Kidney (tissue), 14 donors: ENCODE results near the gene STX16. TPM values are rescaled to one million over a fixed set of nuclear protein-coding genes. Genes with fewer than 3 reads are reported as not detected.

ENCODE experiments used
- DNase-seq, 5 donors: peaks; one replicate each; pipeline ENCODE4 v3.0.0-alpha.2; 2013 to 2020
- FAIRE-seq: peaks from 2 replicates; lab custom pipeline; 2012; peaks lifted over from hg19 to GRCh38; lab: Jason Lieb, UNC
- H3K27ac ChIP-seq, 2 donors: one replicate each; pipeline ENCODE4 v1.7.0; 2013; ENCODE audit warnings: low read depth in 2 of 2, low read length in 2 of 2, inconsistent platforms in 1 of 2
- H3K27me3 ChIP-seq: one replicate; pipeline ENCODE4 v1.7.1; 2013; ENCODE audit warnings: low read length, inconsistent platforms; ENCODE audit not compliant: control insufficient read depth, insufficient read depth
- H3K36me3 ChIP-seq, 3 donors: one replicate each; pipeline versions ENCODE4 v1.7.0 to v1.7.1; 2013; ENCODE audit warnings: low read length in 3 of 3, control low read depth in 1 of 3, inconsistent platforms in 1 of 3; ENCODE audit not compliant: insufficient read depth in 3 of 3, control insufficient read depth in 2 of 3
- H3K4me1 ChIP-seq, 3 donors: one replicate each; pipeline versions ENCODE4 v1.7.0 to v1.7.1; 2013; ENCODE audit warnings: low read length in 3 of 3, inconsistent platforms in 1 of 3, low read depth in 1 of 3; ENCODE audit not compliant: control insufficient read depth in 2 of 3, insufficient read depth in 2 of 3
- H3K4me3 ChIP-seq, 3 donors: one replicate each; pipeline versions ENCODE4 v1.7.0 to v1.8.1; 2013; ENCODE audit warnings: low read length in 3 of 3, control low read depth in 1 of 3, inconsistent platforms in 1 of 3
- H3K9ac ChIP-seq, 3 donors: one replicate each; pipeline versions ENCODE4 v1.7.0 to v1.7.1; 2013; ENCODE audit warnings: low read length in 3 of 3, control low read depth in 1 of 3, inconsistent platforms in 1 of 3
- H3K9me3 ChIP-seq, 3 donors: one replicate each; pipeline versions ENCODE4 v1.7.0 to v1.7.1; 2013; ENCODE audit warnings: low read length in 3 of 3, control low read depth in 1 of 3, inconsistent platforms in 1 of 3; ENCODE audit not compliant: control insufficient read depth in 2 of 3, insufficient read depth in 1 of 3
- CTCF ChIP-seq: IDR thresholded peaks from 3 replicates; pipeline ENCODE4 v1.5.1; 2012; ENCODE audit warnings: mild to moderate bottlenecking, moderate library complexity, borderline replicate concordance; ENCODE audit not compliant: insufficient read depth; ENCODE audit errors: extremely low read depth
- intact Hi-C: fragments of 100-400 bp; cut with DNase I; formaldehyde crosslinking; loops from one replicate; pipeline ENCODE4 v1.11.1; 2022
- polyA plus RNA-seq: library from polyadenylated mRNA; stranded (reverse); fragments of 350-450 nt; fragmentation: Illumina TruSeq; extraction: RNeasy Lipid Tissue Mini Kit (QIAGEN cat#74804); gene quantifications from one replicate; pipeline ENCODE4 v1.2.3, GENCODE V29; 2014; ENCODE audit warnings: low read depth, low replicate concordance; ENCODE audit not compliant: insufficient read depth
- total RNA-seq: library from RNA; stranded (reverse); fragmentation: NEBNext Ultra II Directional; extraction: Animal tissue kit (Norgen Biotek cat#: 25700); gene quantifications from one replicate; pipeline ENCODE4 v1.2.1, GENCODE V29; 2021
- donor health status: control.
- donor health status: control.
- donor health status: control.
- donor health status: control.
- donor health status: control.
- donor health status: DM: yes; HTN: yes; CAD: no.
- donor health status: Normal renal cell carcinoma (clear cell type).

Gene STX16
- total and polyA plus RNA-seq, 2 donors from 2014 or later = 20.6 to 60.7 TPM

DNA sequence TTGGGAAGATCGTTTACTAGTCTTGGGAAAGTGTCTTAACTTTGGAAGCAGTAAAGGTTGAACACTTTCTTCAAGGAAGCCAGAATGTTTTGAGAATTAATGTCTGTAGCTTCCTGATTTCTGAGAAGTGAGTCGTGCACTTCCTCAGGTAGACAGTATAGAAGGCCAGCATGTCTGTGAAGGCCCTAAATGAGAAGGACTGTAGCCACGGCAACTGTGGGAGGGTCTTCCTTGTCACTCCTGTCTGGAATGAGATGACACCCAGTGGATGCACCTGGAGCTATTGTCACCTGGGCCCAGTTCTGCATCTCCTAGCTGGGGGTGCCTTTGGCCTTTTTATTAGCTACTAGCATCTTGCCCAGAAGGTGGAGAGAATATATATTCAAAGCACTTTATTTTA is 8.8 kb downstream of the STX16 start:
- no peak overlapping the region for H3K4me3 ChIP-seq
- H3K27ac ChIP-seq = no peak overlapping the region
- H3K36me3 ChIP-seq = peaks cover 2 to 12% (median 5%) of the 10 kb centered on the region in 3 donors
- TF ChIP-seq CTCF = no peak
- H3K4me1 ChIP-seq = peaks cover 0 to 8% (median 6%) of the 10 kb centered on the region in 3 donors
- no peak for FAIRE-seq
- no peak overlapping the region for H3K9ac ChIP-seq
- H3K9me3 ChIP-seq = no peaks in the 10 kb centered on the region
- H3K27me3 ChIP-seq = no peaks in the 10 kb centered on the region
- intact Hi-C loops = no loop called here
- DNase-seq = no peak

DNA sequence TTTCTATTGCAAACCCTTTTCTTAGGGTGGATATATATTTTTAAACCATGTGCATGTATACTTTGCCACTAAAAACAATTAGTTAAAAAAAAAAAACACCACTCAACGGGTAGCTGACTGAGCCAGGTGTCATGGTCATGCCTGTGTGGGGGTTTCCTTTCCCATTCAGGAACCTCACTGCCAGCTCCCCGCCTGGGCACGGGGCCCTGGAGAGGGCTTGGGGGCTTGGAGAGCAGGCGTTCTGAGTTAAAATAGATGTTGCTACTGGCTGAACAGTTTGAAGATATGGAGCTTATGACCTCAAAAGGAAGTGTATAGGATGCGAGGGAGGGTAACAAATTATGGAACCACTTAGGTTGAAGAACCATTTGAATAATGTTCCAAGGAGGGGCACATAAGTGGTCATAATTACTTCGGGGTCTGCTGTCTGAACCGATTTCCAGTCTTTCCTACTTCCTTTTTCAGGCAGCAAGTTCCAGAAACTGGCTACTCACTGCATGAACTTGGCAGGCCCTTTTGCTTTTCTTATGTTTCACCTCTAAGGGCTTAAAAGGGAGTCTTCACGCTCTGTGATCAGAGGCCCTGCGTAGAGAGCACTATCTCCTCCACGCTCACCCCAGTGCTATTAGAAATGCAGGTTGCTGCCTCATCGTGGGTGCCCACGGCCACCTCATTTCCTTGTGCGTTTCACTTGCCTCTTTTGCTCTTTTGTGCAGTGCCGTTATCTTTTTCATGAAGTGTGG is 9.9 kb downstream of the STX16 start:
- DNase-seq (no peak), FAIRE-seq (no peak)
- no peaks in the 10 kb centered on the region for H3K27me3 ChIP-seq
- no peak overlapping the region for H3K27ac ChIP-seq
- H3K9ac ChIP-seq = no peak overlapping the region
- peaks cover 0 to 2% (median 0%) of the 10 kb centered on the region in 3 donors for H3K4me1 ChIP-seq
- H3K36me3 ChIP-seq = peaks cover 2 to 12% (median 5%) of the 10 kb centered on the region in 3 donors
- intact Hi-C loops = no loop called here
- H3K9me3 ChIP-seq = no peaks in the 10 kb centered on the region
- no peak overlapping the region for H3K4me3 ChIP-seq
- TF ChIP-seq CTCF = no peak

- DNase-seq = no peak
- no peaks in the 10 kb centered on the region for H3K4me1 ChIP-seq
- no peaks in the 10 kb centered on the region for H3K27me3 ChIP-seq
- peaks cover 2 to 12% (median 5%) of the 10 kb centered on the region in 3 donors for H3K36me3 ChIP-seq
- no peak overlapping the region for H3K4me3 ChIP-seq
- no peak for FAIRE-seq
- TF ChIP-seq CTCF = no peak
- no peak overlapping the region for H3K27ac ChIP-seq
- intact Hi-C loops = no loop called here
- no peak overlapping the region for H3K9ac ChIP-seq
- H3K9me3 ChIP-seq = no peaks in the 10 kb centered on the region
Observed at GRCh38 chr20:58661598-58662473, 10.8 kb downstream of the STX16 start.
